ENCODE measurements around the gene TRAPPC2L. TPM values are rescaled to one million over a fixed set of nuclear protein-coding genes. Genes with fewer than 3 reads are reported as not detected.

Gene TRAPPC2L
- total and polyA plus RNA-seq, 2 of the 13 experiments (the other 11 are each of a cell fraction or from before 2014, with no cell fraction given) = 96.3 to 107 TPM

DNA sequence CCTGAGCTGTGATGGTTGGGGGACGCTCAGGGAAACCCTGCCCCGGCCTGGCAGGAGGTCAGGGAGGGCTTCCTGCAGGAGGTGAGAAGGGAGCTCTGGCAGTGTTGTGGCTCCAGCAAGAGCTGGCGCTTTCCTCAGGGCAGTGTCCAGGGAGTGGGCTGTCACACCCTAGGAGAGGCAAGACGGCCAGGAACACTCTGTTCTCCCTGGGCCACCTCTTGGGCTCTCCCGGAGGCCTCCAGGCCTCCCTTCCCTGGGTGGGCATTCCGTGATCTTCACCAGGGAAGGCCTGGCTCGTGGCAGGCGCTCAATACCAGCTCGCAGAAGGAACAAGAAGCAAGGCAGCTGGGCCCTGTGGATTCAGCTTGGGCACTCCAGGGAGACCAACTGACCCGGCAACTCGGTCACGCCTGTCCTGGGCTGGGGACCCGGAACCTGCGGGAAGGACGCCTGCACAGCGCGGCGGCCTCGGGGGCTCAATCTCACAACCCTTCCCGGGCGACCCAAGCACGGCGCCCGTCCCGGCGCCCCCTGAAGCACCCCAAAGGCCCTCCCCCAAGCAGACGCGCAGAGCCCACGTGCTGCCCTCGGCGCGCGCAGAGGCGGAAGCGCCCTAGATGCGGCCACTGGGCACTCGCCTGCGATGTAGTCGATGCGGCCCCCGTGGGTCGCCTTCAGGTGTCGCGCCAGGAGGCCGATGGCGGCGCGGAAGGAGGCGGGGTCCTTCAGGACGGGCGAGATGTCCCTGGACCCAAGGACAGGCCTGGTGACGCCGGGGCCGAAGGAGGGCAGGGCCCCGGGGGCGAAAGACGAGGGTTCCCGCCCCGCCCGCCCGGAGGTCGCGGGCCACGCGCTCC lies 45.8 kb upstream of the TRAPPC2L start (continued):
- peak; percentile 54 for TF ChIP-seq SRSF1 (optimal IDR thresholded peaks at IDR 0.05; ENCODE audit: low read depth, low read length)
- TF ChIP-seq ZNF468 (CRISPR knock-in tag; IDR thresholded peaks at IDR 0.05) = no peak
- 0 out of 2 replicates have a peak, but pooled peaks have one; percentile 60 for TF ChIP-seq ZNF138 (CRISPR knock-in tag; IDR thresholded peaks at IDR 0.05; ENCODE audit: low read depth)
- TF ChIP-seq ZFP62 (CRISPR knock-in tag; IDR thresholded peaks at IDR 0.05) = no peak
- TF ChIP-seq SOX6 (IDR thresholded peaks at IDR 0.05) = no peak
- no peak; the same call in 1 of the 2 replicates for TF ChIP-seq SOX6 (CRISPR knock-in tag; IDR thresholded peaks at IDR 0.05)
- TF ChIP-seq ZFY (CRISPR knock-in tag; IDR thresholded peaks at IDR 0.05) = no peak
- no peak for TF ChIP-seq ATAD3A (CRISPR knock-in tag; IDR thresholded peaks at IDR 0.05)
- TF ChIP-seq, protein P1, sequence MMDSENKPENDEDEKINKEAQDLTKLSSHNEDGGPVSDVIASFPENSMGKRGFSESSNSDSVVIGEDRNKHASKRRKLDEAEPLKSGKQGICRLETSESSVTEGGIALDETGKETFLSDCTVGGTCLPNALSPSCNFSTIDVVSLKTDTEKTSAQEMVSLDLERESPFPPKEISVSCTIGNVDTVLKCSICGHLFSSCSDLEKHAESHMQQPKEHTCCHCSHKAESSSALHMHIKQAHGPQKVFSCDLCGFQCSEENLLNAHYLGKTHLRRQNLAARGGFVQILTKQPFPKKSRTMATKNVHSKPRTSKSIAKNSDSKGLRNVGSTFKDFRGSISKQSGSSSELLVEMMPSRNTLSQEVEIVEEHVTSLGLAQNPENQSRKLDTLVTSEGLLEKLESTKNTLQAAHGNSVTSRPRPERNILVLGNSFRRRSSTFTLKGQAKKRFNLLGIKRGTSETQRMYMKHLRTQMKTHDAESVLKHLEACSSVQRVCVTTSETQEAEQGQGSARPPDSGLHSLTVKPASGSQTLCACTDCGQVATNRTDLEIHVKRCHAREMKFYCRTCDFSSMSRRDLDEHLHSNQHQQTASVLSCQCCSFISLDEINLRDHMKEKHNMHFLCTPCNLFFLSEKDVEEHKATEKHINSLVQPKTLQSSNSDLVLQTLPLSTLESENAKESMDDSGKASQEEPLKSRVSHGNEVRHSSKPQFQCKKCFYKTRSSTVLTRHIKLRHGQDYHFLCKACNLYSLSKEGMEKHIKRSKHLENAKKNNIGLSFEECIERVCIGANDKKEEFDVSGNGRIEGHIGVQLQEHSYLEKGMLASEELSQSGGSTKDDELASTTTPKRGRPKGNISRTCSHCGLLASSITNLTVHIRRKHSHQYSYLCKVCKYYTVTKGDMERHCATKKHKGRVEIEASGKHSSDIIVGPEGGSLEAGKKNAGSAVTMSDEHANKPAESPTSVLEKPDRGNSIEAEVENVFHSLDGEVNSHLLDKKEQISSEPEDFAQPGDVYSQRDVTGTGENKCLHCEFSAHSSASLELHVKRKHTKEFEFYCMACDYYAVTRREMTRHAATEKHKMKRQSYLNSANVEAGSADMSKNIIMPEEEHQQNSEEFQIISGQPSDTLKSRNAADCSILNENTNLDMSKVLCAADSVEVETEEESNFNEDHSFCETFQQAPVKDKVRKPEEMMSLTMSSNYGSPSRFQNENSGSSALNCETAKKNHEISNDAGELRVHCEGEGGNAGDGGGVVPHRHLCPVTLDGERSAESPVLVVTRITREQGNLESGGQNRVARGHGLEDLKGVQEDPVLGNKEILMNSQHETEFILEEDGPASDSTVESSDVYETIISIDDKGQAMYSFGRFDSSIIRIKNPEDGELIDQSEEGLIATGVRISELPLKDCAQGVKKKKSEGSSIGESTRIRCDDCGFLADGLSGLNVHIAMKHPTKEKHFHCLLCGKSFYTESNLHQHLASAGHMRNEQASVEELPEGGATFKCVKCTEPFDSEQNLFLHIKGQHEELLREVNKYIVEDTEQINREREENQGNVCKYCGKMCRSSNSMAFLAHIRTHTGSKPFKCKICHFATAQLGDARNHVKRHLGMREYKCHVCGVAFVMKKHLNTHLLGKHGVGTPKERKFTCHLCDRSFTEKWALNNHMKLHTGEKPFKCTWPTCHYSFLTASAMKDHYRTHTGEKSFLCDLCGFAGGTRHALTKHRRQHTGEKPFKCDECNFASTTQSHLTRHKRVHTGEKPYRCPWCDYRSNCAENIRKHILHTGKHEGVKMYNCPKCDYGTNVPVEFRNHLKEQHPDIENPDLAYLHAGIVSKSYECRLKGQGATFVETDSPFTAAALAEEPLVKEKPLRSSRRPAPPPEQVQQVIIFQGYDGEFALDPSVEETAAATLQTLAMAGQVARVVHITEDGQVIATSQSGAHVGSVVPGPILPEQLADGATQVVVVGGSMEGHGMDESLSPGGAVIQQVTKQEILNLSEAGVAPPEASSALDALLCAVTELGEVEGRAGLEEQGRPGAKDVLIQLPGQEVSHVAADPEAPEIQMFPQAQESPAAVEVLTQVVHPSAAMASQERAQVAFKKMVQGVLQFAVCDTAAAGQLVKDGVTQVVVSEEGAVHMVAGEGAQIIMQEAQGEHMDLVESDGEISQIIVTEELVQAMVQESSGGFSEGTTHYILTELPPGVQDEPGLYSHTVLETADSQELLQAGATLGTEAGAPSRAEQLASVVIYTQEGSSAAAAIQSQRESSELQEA (CRISPR knock-in tag; IDR thresholded peaks at IDR 0.05; ENCODE audit: not compliant biosample characterization) = peak; percentile 67
- TF ChIP-seq, protein P2, sequence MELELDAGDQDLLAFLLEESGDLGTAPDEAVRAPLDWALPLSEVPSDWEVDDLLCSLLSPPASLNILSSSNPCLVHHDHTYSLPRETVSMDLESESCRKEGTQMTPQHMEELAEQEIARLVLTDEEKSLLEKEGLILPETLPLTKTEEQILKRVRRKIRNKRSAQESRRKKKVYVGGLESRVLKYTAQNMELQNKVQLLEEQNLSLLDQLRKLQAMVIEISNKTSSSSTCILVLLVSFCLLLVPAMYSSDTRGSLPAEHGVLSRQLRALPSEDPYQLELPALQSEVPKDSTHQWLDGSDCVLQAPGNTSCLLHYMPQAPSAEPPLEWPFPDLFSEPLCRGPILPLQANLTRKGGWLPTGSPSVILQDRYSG (CRISPR knock-in tag; IDR thresholded peaks at IDR 0.05) = 0 out of 2 replicates have a peak, but pooled peaks have one; percentile 23
- TF ChIP-seq, protein P3, sequence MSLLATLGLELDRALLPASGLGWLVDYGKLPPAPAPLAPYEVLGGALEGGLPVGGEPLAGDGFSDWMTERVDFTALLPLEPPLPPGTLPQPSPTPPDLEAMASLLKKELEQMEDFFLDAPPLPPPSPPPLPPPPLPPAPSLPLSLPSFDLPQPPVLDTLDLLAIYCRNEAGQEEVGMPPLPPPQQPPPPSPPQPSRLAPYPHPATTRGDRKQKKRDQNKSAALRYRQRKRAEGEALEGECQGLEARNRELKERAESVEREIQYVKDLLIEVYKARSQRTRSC (CRISPR knock-in tag; IDR thresholded peaks at IDR 0.05; ENCODE audit: low read depth) = peak; percentile 65; the same call in 1 of the 2 replicates
- peak; percentile 60; the same call in 1 of the 2 replicates for TF ChIP-seq ZNF180 (CRISPR knock-in tag; IDR thresholded peaks at IDR 0.05; ENCODE audit: borderline replicate concordance, low read depth)
- TF ChIP-seq CENPX (CRISPR knock-in tag; IDR thresholded peaks at IDR 0.05) = no peak
- TF ChIP-seq RFXAP (CRISPR knock-in tag; IDR thresholded peaks at IDR 0.05; ENCODE audit: borderline replicate concordance) = 0 out of 2 replicates have a peak, but pooled peaks have one; percentile 44
- TF ChIP-seq, protein P4, sequence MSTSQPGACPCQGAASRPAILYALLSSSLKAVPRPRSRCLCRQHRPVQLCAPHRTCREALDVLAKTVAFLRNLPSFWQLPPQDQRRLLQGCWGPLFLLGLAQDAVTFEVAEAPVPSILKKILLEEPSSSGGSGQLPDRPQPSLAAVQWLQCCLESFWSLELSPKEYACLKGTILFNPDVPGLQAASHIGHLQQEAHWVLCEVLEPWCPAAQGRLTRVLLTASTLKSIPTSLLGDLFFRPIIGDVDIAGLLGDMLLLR (CRISPR knock-in tag; IDR thresholded peaks at IDR 0.05) = peak; percentile 95
- TF ChIP-seq BRCA1 (CRISPR knock-in tag; IDR thresholded peaks at IDR 0.05) = 0 out of 2 replicates have a peak, but pooled peaks have one; percentile 6
- no peak for TF ChIP-seq TBL1XR1 (IDR thresholded peaks at IDR 0.05; ENCODE audit: borderline replicate concordance, low read length, partially characterized antibody)
- no peak; the same call in 1 of the 2 replicates for TF ChIP-seq RXRB (CRISPR knock-in tag; IDR thresholded peaks at IDR 0.05; ENCODE audit: borderline replicate concordance)
- TF ChIP-seq ZNF552 (CRISPR knock-in tag; IDR thresholded peaks at IDR 0.05; ENCODE audit: borderline replicate concordance) = 0 out of 2 replicates have a peak, but pooled peaks have one; percentile 18

Measured in HepG2 (cell line).